Ovary (tissue), 10 donors: ENCODE measurements around the gene PDIA2. TPM values are rescaled to one million over a fixed set of nuclear protein-coding genes. Genes with fewer than 3 reads are reported as not detected.

Experiments used
- DNase-seq, 5 donors: peaks; one replicate each; pipeline ENCODE4 v3.0.0-alpha.2; 2019 to 2020
- H3K27ac ChIP-seq, 2 donors: fragments of 200-600 bp; one replicate each; pipeline versions ENCODE4 v1.5.1 to v1.8.0; 2019 to 2022
- H3K27me3 ChIP-seq: fragments of 200-600 bp; one replicate; pipeline ENCODE4 v1.8.0; 2022
- H3K36me3 ChIP-seq: fragments of 200-600 bp; sonication (generic); one replicate; pipeline ENCODE4 v1.5.1; 2019
- H3K4me1 ChIP-seq: one replicate; pipeline ENCODE4 v1.8.1; 2013; ENCODE audit warnings: mild to moderate bottlenecking, moderate library complexity; ENCODE audit not compliant: insufficient read depth
- H3K4me3 ChIP-seq: fragments of 200-600 bp; sonication (generic); one replicate; pipeline ENCODE4 v1.5.1; 2017
- H3K9me3 ChIP-seq, 2 donors: fragments of 200-600 bp in 1 of 2; sonication (generic) in 1 of 2; one replicate each; pipeline versions ENCODE4 v1.5.1 to v1.8.1; 2013 to 2019; ENCODE audit warnings: mild to moderate bottlenecking in 1 of 2, moderate library complexity in 1 of 2
- CTCF ChIP-seq, 3 donors: fragments of 450-650 bp in 2 of 3; fragments of 200-600 bp in 1 of 3; IDR thresholded peaks; one replicate each; pipeline versions ENCODE4 v1.5.1 to v1.8.0; 2016 to 2022; ENCODE audit warnings: antibody characterized with exemption in 3 of 3, mild to moderate bottlenecking in 1 of 3
- EP300 ChIP-seq: sonication (generic); formaldehyde crosslinking; IDR thresholded peaks from one replicate; pipeline ENCODE4 v1.6.1; 2017; ENCODE audit warnings: antibody characterized with exemption
- POLR2A ChIP-seq: fragments of 450-650 bp; IDR thresholded peaks from one replicate; pipeline ENCODE4 v1.6.1; 2017; ENCODE audit warnings: antibody characterized with exemption, mild to moderate bottlenecking, moderate library complexity
- WGBS, 3 donors: extraction: QIAGEN DNeasy Blood & Tissue Kit in 1 of 3; methylation state at CpG; one replicate each; pipeline versions ENCODE4 v1.1.5 to v1.1.7; 2013 to 2017; 5-methylcytosine and 5-hydroxymethylcytosine counted together
- intact Hi-C, 4 donors: fragments of 100-400 bp; cut with DNase I; formaldehyde crosslinking; loops; one replicate each; pipeline versions ENCODE4 v1.11.0 to v1.15.1; 2022 to 2023
- long read RNA-seq, 3 donors: library from polyadenylated mRNA in 2 of 3; unstranded in 2 of 3; transcript quantifications; one replicate each; pipeline ENCODE4 v2.0.0 and lab custom pipeline, GENCODE V29; 2021 to 2026
- polyA plus RNA-seq, 2 donors: library from polyadenylated mRNA; stranded (reverse); fragments of 200-250 nt in 1 of 2; fragments of 350-450 nt in 1 of 2; fragmentation: Illumina TruSeq in 1 of 2; extraction: RNeasy Lipid Tissue Mini Kit (QIAGEN cat#74804) in 1 of 2; gene quantifications; one replicate each; pipeline ENCODE4 v1.2.3, GENCODE V29; 2013 to 2014
- total RNA-seq, 7 donors: library from RNA; depleted of rRNA in 2 of 7; stranded (reverse); fragments of >200 nt in 2 of 7; fragmentation: NEBNext Ultra II Directional in 3 of 7; extraction: Animal tissue kit (Norgen Biotek cat#: 25700) in 3 of 7; gene quantifications; one replicate each; pipeline versions ENCODE4 v1.1.0 to v1.2.4, GENCODE V29; 2016 to 2023
- donor health status: DM: no; HTN: no; CAD: no; lungs with moderate emphysema.
- donor health status: DM: no; HTN: no; CAD: no.
- donor health status: Bipolar disorder and iron deficiency.
- donor health status: DM: yes; HTN: yes; CAD: no.
- donor health status: DM: no; HTN: no; CAD: no.
- donor health status: DM: yes; HTN: yes; CAD: no.

PDIA2 gene
- under 1 TPM in 3 of 7 donors, not detected in 4; 0.15 to 0.92 (median 0.48) TPM for total RNA-seq
- polyA plus RNA-seq: under 1 TPM in 1 of 2 donors, not detected in 1; 0.04 TPM
- long read RNA-seq, donor 1: 0 reads
- long read RNA-seq, donor 2, partial matches to known transcripts: 0 of 1 reads
- long read RNA-seq, donor 2, other reads (novel, unspliced or antisense): 0 of 1 reads
- long read RNA-seq, donor 3: 0 reads

- no peaks in the 10 kb centered on the region for H3K4me1 ChIP-seq
- no peak for TF ChIP-seq EP300
- no peak for TF ChIP-seq POLR2A
- no peak for TF ChIP-seq CTCF (IDR thresholded peaks at IDR 0.05)
Measured at GRCh38 chr16:283033-283805, at the start of gene PDIA2. TSS of gene PDIA2 (plus strand) at chr16:283164. CDS start at chr16:283170, 6 bp downstream.

GRCh38 chr16:234468-235305, 48.3 kb upstream of the PDIA2 start, which contains the start of gene FAM234A:
TSS of gene FAM234A (plus strand) at chr16:234821. CDS start at chr16:254414, 19,593 bp downstream.
- intact Hi-C loops: loop anchor here in 2 of 4 donors (5.0 to 10.0 kb wide), 2 partner anchors 113 to 120 kb away; partner anchors contain the start of gene AXIN1 (in 1 of the 2)

More at GRCh38 chr16:283033-283805, at the start of gene PDIA2:
- Histone ChIP-seq H3K36me3 (no peaks in the 10 kb centered on the region), H3K27ac (no peak within 1 kb of the TSS), H3K4me3 (no peak within 1 kb of the TSS), H3K27me3 (no peaks in the 10 kb centered on the region), H3K9me3 (no peaks in the 10 kb centered on the region)
- intact Hi-C loops: no loop called here
- no peak for DNase-seq
- 60 to 72% (median 61%) methylated on average over 24 to 25 of the region's 25 CpGs for WGBS, 3 donors

GRCh38 chr16:239948-240277, 43.1 kb upstream of the PDIA2 start:
- no peak overlapping the region for H3K4me3 ChIP-seq
- TF ChIP-seq POLR2A (no peak), CTCF (IDR thresholded peaks at IDR 0.05) (no peak), EP300 (no peak)
- no peaks in the 10 kb centered on the region for H3K36me3 ChIP-seq
- H3K9me3 ChIP-seq: no peaks in the 10 kb centered on the region
- peaks cover 2% of the 10 kb centered on the region for H3K4me1 ChIP-seq
- no peak for DNase-seq
- intact Hi-C loops: loop anchor here in 2 of 4 donors (5.0 to 10.0 kb wide), 2 partner anchors 107 to 115 kb away; partner anchors contain the start of gene AXIN1 (in 1 of the 2)
- 74 to 79% (median 79%) methylated on average over 3 of the region's 3 CpGs for WGBS, 3 donors
- H3K27ac ChIP-seq: no peak overlapping the region
- no peaks in the 10 kb centered on the region for H3K27me3 ChIP-seq

More at GRCh38 chr16:234468-235305, 48.3 kb upstream of the PDIA2 start, which contains the start of gene FAM234A:
- peak; percentile 92 to 95 (median 94) for DNase-seq
- TF ChIP-seq CTCF (IDR thresholded peaks at IDR 0.05) (peak; percentile 25 to 80 (median 71)), POLR2A (peak; percentile 96), EP300 (peak; percentile 69)
- peak within 1 kb of the TSS; percentile 90 for H3K4me3 ChIP-seq
- peaks cover 1% of the 10 kb centered on the region for H3K4me1 ChIP-seq
- no peaks in the 10 kb centered on the region for H3K9me3 ChIP-seq
- 0 to 1% (median 0%) methylated on average over 74 to 85 of the region's 85 CpGs for WGBS, 3 donors
- H3K36me3 ChIP-seq: no peaks in the 10 kb centered on the region
- peak within 1 kb of the TSS; percentile 85 to 88 for H3K27ac ChIP-seq
- H3K27me3 ChIP-seq: no peaks in the 10 kb centered on the region

- Histone ChIP-seq H3K4me3 (no peak overlapping the region), H3K4me1 (peaks cover 2% of the 10 kb centered on the region), H3K27me3 (no peaks in the 10 kb centered on the region), H3K36me3 (no peaks in the 10 kb centered on the region), H3K27ac (no peak overlapping the region), H3K9me3 (no peaks in the 10 kb centered on the region)
- DNase-seq: no peak
- intact Hi-C loops: no loop called here
- 93 to 97% (median 95%) methylated on average over 8 of the region's 8 CpGs for WGBS, 3 donors
- no peak for TF ChIP-seq EP300
- no peak for TF ChIP-seq POLR2A
- no peak for TF ChIP-seq CTCF (IDR thresholded peaks at IDR 0.05)
Measured at GRCh38 chr16:240559-240958, 42.4 kb upstream of the PDIA2 start.
